Measurements from ENCODE around the gene TSC22D2. TPM values are rescaled to one million over a fixed set of nuclear protein-coding genes. Genes with fewer than 3 reads are reported as not detected.

The TSC22D2 gene
- total RNA-seq, 1 donor from 2014 or later = 116 TPM

DNA sequence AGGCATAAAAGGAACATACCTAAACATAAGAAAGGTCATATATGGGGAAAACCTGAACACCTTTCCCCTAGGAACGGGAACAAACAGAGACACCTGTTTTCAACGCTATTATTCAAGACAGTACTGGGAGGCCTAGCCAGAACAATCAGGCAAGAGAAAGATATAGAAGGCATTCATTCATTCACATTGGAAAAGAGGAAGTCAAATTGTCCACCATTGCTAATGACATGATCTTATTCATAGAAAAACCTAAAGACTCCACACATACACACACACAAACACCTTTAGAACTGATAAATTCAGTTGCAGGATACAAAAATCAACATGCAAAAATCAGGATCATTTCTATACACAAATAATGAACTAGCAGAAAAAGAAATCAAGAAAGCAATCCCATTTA, 101.7 kb downstream of the TSC22D2 start:
- H3K4me3 ChIP-seq (ENCODE audit: insufficient read depth, low read depth, low read length) = no peak overlapping the region
- H3K9ac ChIP-seq (ENCODE audit: low read length) = no peak overlapping the region
- no peak overlapping the region for H2AFZ ChIP-seq (ENCODE audit: low read depth, low read length)
- H4K20me1 ChIP-seq (ENCODE audit: insufficient read depth, low read length) = no peaks in the 10 kb centered on the region
- no peaks in the 10 kb centered on the region for H3K36me3 ChIP-seq (ENCODE audit: insufficient read depth, low read length)
- TF ChIP-seq, protein P1, sequence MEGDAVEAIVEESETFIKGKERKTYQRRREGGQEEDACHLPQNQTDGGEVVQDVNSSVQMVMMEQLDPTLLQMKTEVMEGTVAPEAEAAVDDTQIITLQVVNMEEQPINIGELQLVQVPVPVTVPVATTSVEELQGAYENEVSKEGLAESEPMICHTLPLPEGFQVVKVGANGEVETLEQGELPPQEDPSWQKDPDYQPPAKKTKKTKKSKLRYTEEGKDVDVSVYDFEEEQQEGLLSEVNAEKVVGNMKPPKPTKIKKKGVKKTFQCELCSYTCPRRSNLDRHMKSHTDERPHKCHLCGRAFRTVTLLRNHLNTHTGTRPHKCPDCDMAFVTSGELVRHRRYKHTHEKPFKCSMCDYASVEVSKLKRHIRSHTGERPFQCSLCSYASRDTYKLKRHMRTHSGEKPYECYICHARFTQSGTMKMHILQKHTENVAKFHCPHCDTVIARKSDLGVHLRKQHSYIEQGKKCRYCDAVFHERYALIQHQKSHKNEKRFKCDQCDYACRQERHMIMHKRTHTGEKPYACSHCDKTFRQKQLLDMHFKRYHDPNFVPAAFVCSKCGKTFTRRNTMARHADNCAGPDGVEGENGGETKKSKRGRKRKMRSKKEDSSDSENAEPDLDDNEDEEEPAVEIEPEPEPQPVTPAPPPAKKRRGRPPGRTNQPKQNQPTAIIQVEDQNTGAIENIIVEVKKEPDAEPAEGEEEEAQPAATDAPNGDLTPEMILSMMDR (IDR thresholded peaks at IDR 0.05; ENCODE audit: insufficient read depth, low read depth, low read length) = no peak
- no peak for TF ChIP-seq EZH2 (IDR thresholded peaks at IDR 0.05; ENCODE audit: insufficient read depth, low read length)
- no peaks in the 10 kb centered on the region for H3K27me3 ChIP-seq (ENCODE audit: insufficient read depth, low read length)
- H3K4me1 ChIP-seq (ENCODE audit: insufficient read depth, low read length) = no peaks in the 10 kb centered on the region
- H3K27ac ChIP-seq (ENCODE audit: low read depth, low read length) = no peak overlapping the region
- Mint-ChIP-seq H3K9me3 (ENCODE audit: unreplicated experiment) (peaks cover 3% of the 10 kb centered on the region), H3K36me3 (ENCODE audit: low read depth, unreplicated experiment) (no peaks in the 10 kb centered on the region), H3K27ac (ENCODE audit: unreplicated experiment) (no peak overlapping the region), H3K27me3 (ENCODE audit: low read depth, unreplicated experiment) (no peaks in the 10 kb centered on the region), H3K4me1 (ENCODE audit: low read depth, unreplicated experiment) (no peaks in the 10 kb centered on the region), H3K4me3 (ENCODE audit: unreplicated experiment) (no peak overlapping the region)
- no peaks in the 10 kb centered on the region for H3K9me3 ChIP-seq (ENCODE audit: insufficient read depth, low read depth, low read length)
- no peak for DNase-seq (ENCODE audit: low read depth)
- H3K79me2 ChIP-seq (ENCODE audit: insufficient read depth, low read length) = no peaks in the 10 kb centered on the region
- H3K4me2 ChIP-seq (ENCODE audit: low read length) = no peak overlapping the region
- peak; percentile 56 for FAIRE-seq

DNA sequence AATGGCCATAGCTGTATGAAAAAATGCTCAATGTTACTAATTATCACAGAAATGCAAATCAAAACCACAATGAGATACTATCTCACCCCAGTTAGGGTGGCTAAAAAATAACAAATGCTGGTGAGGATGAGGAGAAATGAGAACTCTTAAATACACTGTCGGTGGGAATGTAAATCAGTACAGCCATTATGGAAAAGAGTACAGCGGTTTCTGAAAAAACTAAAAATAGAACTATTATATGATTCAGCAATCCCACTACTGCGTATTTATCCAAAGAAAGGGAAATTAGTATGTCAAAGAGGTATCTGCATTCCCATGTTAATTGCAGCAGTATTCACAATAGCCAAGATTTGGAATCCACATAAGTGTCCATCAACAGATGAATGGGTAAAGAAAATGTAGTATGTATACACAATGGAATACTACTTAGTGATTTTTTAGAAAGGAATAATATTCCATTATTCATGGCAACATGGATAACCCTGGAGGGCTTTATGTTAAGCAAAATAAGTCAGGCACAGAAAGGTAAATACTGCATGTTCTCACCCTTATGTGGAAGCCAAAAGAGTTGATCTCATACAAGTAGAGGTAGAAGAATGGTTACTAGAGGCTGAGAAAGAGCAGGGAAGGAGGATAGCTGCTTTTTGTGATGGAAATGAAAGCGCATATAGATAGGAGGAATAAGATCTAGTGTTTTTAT, 103.2 kb downstream of the TSC22D2 start:
- Mint-ChIP-seq H3K36me3 (ENCODE audit: low read depth, unreplicated experiment) (peaks cover 1% of the 10 kb centered on the region), H3K27me3 (ENCODE audit: low read depth, unreplicated experiment) (no peaks in the 10 kb centered on the region), H3K27ac (ENCODE audit: unreplicated experiment) (no peak overlapping the region), H3K9me3 (ENCODE audit: unreplicated experiment) (peaks cover 3% of the 10 kb centered on the region), H3K4me1 (ENCODE audit: low read depth, unreplicated experiment) (no peaks in the 10 kb centered on the region), H3K4me3 (ENCODE audit: unreplicated experiment) (no peak overlapping the region)
- DNase-seq (ENCODE audit: low read depth) = peak; percentile 36
- no peak for FAIRE-seq
- H3K27me3 ChIP-seq (ENCODE audit: insufficient read depth, low read length) = no peaks in the 10 kb centered on the region
- TF ChIP-seq, protein P1 (IDR thresholded peaks at IDR 0.05; ENCODE audit: insufficient read depth, low read depth, low read length) = no peak
- no peak for TF ChIP-seq EZH2 (IDR thresholded peaks at IDR 0.05; ENCODE audit: insufficient read depth, low read length)
- no peaks in the 10 kb centered on the region for H3K4me1 ChIP-seq (ENCODE audit: insufficient read depth, low read length)
- no peaks in the 10 kb centered on the region for H3K9me3 ChIP-seq (ENCODE audit: insufficient read depth, low read depth, low read length)
- no peak overlapping the region for H2AFZ ChIP-seq (ENCODE audit: low read depth, low read length)
- H3K27ac ChIP-seq (ENCODE audit: low read depth, low read length) = no peak overlapping the region
- no peak overlapping the region for H3K9ac ChIP-seq (ENCODE audit: low read length)
- H3K4me2 ChIP-seq (ENCODE audit: low read length) = peak overlapping the region; percentile 30
- no peaks in the 10 kb centered on the region for H3K36me3 ChIP-seq (ENCODE audit: insufficient read depth, low read length)
- H3K4me3 ChIP-seq (ENCODE audit: insufficient read depth, low read depth, low read length) = no peak overlapping the region
- H4K20me1 ChIP-seq (ENCODE audit: insufficient read depth, low read length) = no peaks in the 10 kb centered on the region
- H3K79me2 ChIP-seq (ENCODE audit: insufficient read depth, low read length) = no peaks in the 10 kb centered on the region

DNA sequence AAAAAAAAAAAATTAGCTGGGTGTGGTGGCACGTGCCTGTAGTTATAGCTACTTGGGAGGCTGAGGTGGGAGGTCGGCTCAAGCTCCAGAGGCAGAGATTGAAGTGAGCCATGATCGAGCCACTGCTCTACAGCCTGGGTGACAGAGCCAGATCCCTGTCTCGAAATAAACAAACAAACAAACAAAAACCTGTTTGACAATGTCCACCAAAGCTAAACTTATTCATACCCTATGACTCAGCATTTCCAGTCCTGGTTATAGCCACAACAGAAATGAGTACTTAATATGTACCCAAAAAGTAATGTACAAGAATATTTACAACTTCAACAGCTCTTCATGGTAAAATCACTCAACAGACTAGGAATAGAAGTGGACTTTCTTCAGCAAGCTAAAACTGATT, 107.1 kb downstream of the TSC22D2 start:
- Histone ChIP-seq H3K36me3 (ENCODE audit: insufficient read depth, low read length) (no peaks in the 10 kb centered on the region), H3K4me1 (ENCODE audit: insufficient read depth, low read length) (no peaks in the 10 kb centered on the region), H4K20me1 (ENCODE audit: insufficient read depth, low read length) (no peaks in the 10 kb centered on the region), H3K4me2 (ENCODE audit: low read length) (no peak overlapping the region), H3K9me3 (ENCODE audit: insufficient read depth, low read depth, low read length) (no peaks in the 10 kb centered on the region), H3K4me3 (ENCODE audit: insufficient read depth, low read depth, low read length) (no peak overlapping the region), H3K9ac (ENCODE audit: low read length) (no peak overlapping the region), H2AFZ (ENCODE audit: low read depth, low read length) (no peak overlapping the region), H3K27ac (ENCODE audit: low read depth, low read length) (no peak overlapping the region), H3K27me3 (ENCODE audit: insufficient read depth, low read length) (no peaks in the 10 kb centered on the region), H3K79me2 (ENCODE audit: insufficient read depth, low read length) (no peaks in the 10 kb centered on the region)
- no peak for DNase-seq (ENCODE audit: low read depth)
- no peak for TF ChIP-seq EZH2 (IDR thresholded peaks at IDR 0.05; ENCODE audit: insufficient read depth, low read length)
- TF ChIP-seq, protein P1 (IDR thresholded peaks at IDR 0.05; ENCODE audit: insufficient read depth, low read depth, low read length) = no peak
- no peaks in the 10 kb centered on the region for H3K4me1 Mint-ChIP-seq (ENCODE audit: low read depth, unreplicated experiment)
- FAIRE-seq = no peak
- H3K4me3 Mint-ChIP-seq (ENCODE audit: unreplicated experiment) = no peak overlapping the region
- no peaks in the 10 kb centered on the region for H3K27me3 Mint-ChIP-seq (ENCODE audit: low read depth, unreplicated experiment)
- H3K27ac Mint-ChIP-seq (ENCODE audit: unreplicated experiment) = no peak overlapping the region
- peaks cover 5% of the 10 kb centered on the region for H3K36me3 Mint-ChIP-seq (ENCODE audit: low read depth, unreplicated experiment)
- peaks cover 9% of the 10 kb centered on the region for H3K9me3 Mint-ChIP-seq (ENCODE audit: unreplicated experiment)
